IMR-90 (cell line): ENCODE measurements around the gene DAGLA. TPM values are rescaled to one million over a fixed set of nuclear protein-coding genes. Genes with fewer than 3 reads are reported as not detected.
A peak's percentile ranks its signal among the peaks of the same experiment; 100 is the strongest.

Experiments used
- ATAC-seq: fragments of 200-7000 bp; cut with Tn5 transposase; 2 replicates; pipeline ENCODE4 v1.9.1; 2020; ENCODE audit warnings: low read depth, mild to moderate bottlenecking, moderate library complexity
- BruUV-seq: library from RNA; stranded (reverse); fragments of 400-500 nt; replicated peaks from 2 replicates; lab custom pipeline; 2021; lab: Mats Ljungman, UMichigan
- CTCF ChIA-PET: fragments of 300-600 bp; formaldehyde crosslinking; extraction: SDS; loops from one replicate; lab custom pipeline; 2021; ENCODE audit warnings: antibody characterized with exemption; lab: Yijun Ruan, JAX
- POLR2A ChIA-PET: fragments of 300-600 bp; sonication (Branson Sonifier 250); formaldehyde crosslinking; loops from one replicate; lab custom pipeline; 2022; ENCODE audit warnings: antibody characterized with exemption; ENCODE audit not compliant: unreplicated experiment; lab: Charles Lee
- DNase-seq: peaks from one replicate; pipeline ENCODE4 v3.0.0; 2013
- H2AFZ ChIP-seq: replicated peaks from 2 replicates; pipeline ENCODE3; 2013; ENCODE audit warnings: low read length, mild to moderate bottlenecking; ENCODE audit not compliant: poor library complexity
- H2AK5ac ChIP-seq: 2 replicates; pipeline ENCODE4 v1.6.1; 2013; ENCODE audit warnings: low read depth, low read length, inconsistent platforms
- H2AK9ac ChIP-seq: replicated peaks from 2 replicates; pipeline ENCODE3; 2013; ENCODE audit warnings: mild to moderate bottlenecking, low read depth, low read length, moderate library complexity; ENCODE audit not compliant: poor library complexity
- H2BK120ac ChIP-seq: 2 replicates; pipeline ENCODE4 v1.6.1; 2013; ENCODE audit warnings: low read depth, low read length, inconsistent platforms
- H2BK15ac ChIP-seq: 3 replicates; pipeline ENCODE4 v1.6.1; 2013; ENCODE audit warnings: low read depth, low read length, inconsistent platforms
- H2BK20ac ChIP-seq: 2 replicates; pipeline ENCODE4 v1.6.1; 2013; ENCODE audit warnings: low read depth, mild to moderate bottlenecking, inconsistent platforms, low read length, moderate library complexity
- H2BK5ac ChIP-seq: 2 replicates; pipeline ENCODE4 v1.6.1; 2013; ENCODE audit warnings: mild to moderate bottlenecking, low read depth, low read length, inconsistent platforms; ENCODE audit not compliant: poor library complexity, severe bottlenecking
- H3K14ac ChIP-seq: replicated peaks from 2 replicates; pipeline ENCODE4 v1.6.1; 2013; ENCODE audit warnings: low read depth, low read length, inconsistent platforms
- H3K18ac ChIP-seq: 2 replicates; pipeline ENCODE4 v1.6.1; 2013; ENCODE audit warnings: low read depth, low read length, control low read depth
- H3K23ac ChIP-seq: 2 replicates; pipeline ENCODE4 v1.6.1; 2013; ENCODE audit warnings: low read depth, low read length, inconsistent platforms
- H3K27ac ChIP-seq: 2 replicates; pipeline ENCODE4 v1.5.1; 2013; ENCODE audit warnings: mild to moderate bottlenecking, control low read depth, low read length; ENCODE audit not compliant: insufficient read depth
- H3K27me3 ChIP-seq: 2 replicates; pipeline ENCODE4 v1.6.1; 2013; ENCODE audit warnings: low read length; ENCODE audit not compliant: control insufficient read depth, insufficient read depth
- H3K36me3 ChIP-seq: 2 replicates; pipeline ENCODE4 v1.6.1; 2013; ENCODE audit warnings: low read length, mixed read lengths; ENCODE audit not compliant: control insufficient read depth, insufficient read depth
- H3K4ac ChIP-seq: 2 replicates; pipeline ENCODE4 v1.6.1; 2013; ENCODE audit warnings: low read depth, low read length, inconsistent platforms
- H3K4me1 ChIP-seq: 2 replicates; pipeline ENCODE4 v1.6.1; 2013; ENCODE audit warnings: low read length, mixed read lengths; ENCODE audit not compliant: control insufficient read depth, insufficient read depth
- H3K4me2 ChIP-seq: 2 replicates; pipeline ENCODE4 v1.6.1; 2013; ENCODE audit warnings: low read depth, mild to moderate bottlenecking, control low read depth, low read length, moderate library complexity
- H3K4me3 ChIP-seq: 2 replicates; pipeline ENCODE4 v1.5.1; 2013; ENCODE audit warnings: low read depth, mild to moderate bottlenecking, control low read depth, low read length, moderate library complexity; ENCODE audit not compliant: insufficient read depth
- H3K56ac ChIP-seq: 2 replicates; pipeline ENCODE4 v1.6.1; 2013; ENCODE audit warnings: low read length, inconsistent platforms; ENCODE audit not compliant: insufficient read depth; ENCODE audit errors: extremely low read depth
- H3K79me1 ChIP-seq, 2 experiments: 2 replicates each; pipeline ENCODE4 v1.6.1; 2013; ENCODE audit warnings: low read length in 2 of 2, inconsistent platforms in 1 of 2, low read depth in 1 of 2
- H3K9ac ChIP-seq: 2 replicates; pipeline ENCODE4 v1.6.1; 2013; ENCODE audit warnings: low read depth, low read length, control low read depth
- H3K9me1 ChIP-seq: 2 replicates; pipeline ENCODE4 v1.6.1; 2013; ENCODE audit warnings: low read length, inconsistent platforms; ENCODE audit not compliant: insufficient read depth
- H3K9me3 ChIP-seq: 2 replicates; pipeline ENCODE4 v1.6.1; 2013; ENCODE audit warnings: low read length; ENCODE audit not compliant: control insufficient read depth, insufficient read depth
- H4K20me1 ChIP-seq: 2 replicates; pipeline ENCODE4 v1.6.1; 2013; ENCODE audit warnings: low read length, inconsistent platforms; ENCODE audit not compliant: insufficient read depth
- H4K5ac ChIP-seq: 2 replicates; pipeline ENCODE4 v1.6.1; 2013; ENCODE audit warnings: mild to moderate bottlenecking, low read depth, low read length, control low read depth
- H4K8ac ChIP-seq, 2 experiments: 2 replicates each; pipeline ENCODE4 v1.6.1; 2013; ENCODE audit warnings: low read depth in 2 of 2, low read length in 2 of 2, control low read depth in 1 of 2, inconsistent platforms in 1 of 2
- H4K91ac ChIP-seq: 2 replicates; pipeline ENCODE4 v1.6.1; 2013; ENCODE audit warnings: low read depth, low read length, inconsistent platforms; ENCODE audit not compliant: insufficient read depth
- BHLHE40 ChIP-seq: fragments of 150-350 bp; IDR thresholded peaks from 2 replicates; pipeline ENCODE4 v1.6.1; 2016; ENCODE audit warnings: mild to moderate bottlenecking, low read depth, low read length
- CHD1 ChIP-seq: IDR thresholded peaks from 2 replicates; pipeline ENCODE4 v1.6.1; 2012; ENCODE audit warnings: low read depth, low read length, improper control_type of control experiment
- MXI1 ChIP-seq: IDR thresholded peaks from 2 replicates; pipeline ENCODE4 v1.6.1; 2012; ENCODE audit warnings: low read depth, mild to moderate bottlenecking, low read length, moderate library complexity, borderline replicate concordance
- POLR2A ChIP-seq: IDR thresholded peaks from 2 replicates; pipeline ENCODE4 v1.6.1; 2012; ENCODE audit warnings: mild to moderate bottlenecking, low read depth, low read length
- RCOR1 ChIP-seq: IDR thresholded peaks from 2 replicates; pipeline ENCODE4 v1.6.1; 2012; ENCODE audit warnings: mild to moderate bottlenecking, low read length, improper control_type of control experiment; ENCODE audit not compliant: insufficient replicate concordance
- WGBS, 2 experiments: methylation state at CpG; one replicate each; pipeline versions ENCODE4 v1.1.5 to v1.1.7; 2013; ENCODE audit warnings: missing lambda C conversion rate in 2 of 2; ENCODE audit not compliant: insufficient read length in 1 of 2; ENCODE audit errors: extremely low coverage in 2 of 2; 5-methylcytosine and 5-hydroxymethylcytosine counted together
- dilution Hi-C: fragments of 300-500 bp; cut with HindIII; formaldehyde crosslinking; loops from one replicate; pipeline ENCODE4 v1.14.3; 2018; ENCODE audit warnings: low sequenced_read_pairs; ENCODE audit not compliant: unreplicated experiment
- in situ Hi-C: fragments of 300-500 bp; cut with MboI; formaldehyde crosslinking; loops from 3 replicates; pipeline ENCODE4 v1.14.3; 2019; ENCODE audit warnings: low sequenced_read_pairs, inconsistent platforms, mixed read lengths
- intact Hi-C: fragments of 100-400 bp; cut with micrococcal nuclease; formaldehyde crosslinking; loops from 2 replicates; pipeline ENCODE4 v1.10.0; 2022
- polyA plus RNA-seq, 3 experiments: library from polyadenylated mRNA; depleted of rRNA; stranded (reverse); fragments of >200 nt; gene quantifications; 2 replicates each; pipeline ENCODE4 v1.2.3, GENCODE V29; 2012; ENCODE audit warnings: low replicate concordance in 1 of 3
- total RNA-seq: library from RNA; depleted of rRNA; stranded (reverse); fragments of >200 nt; gene quantifications from 2 replicates; pipeline ENCODE4 v1.2.3, GENCODE V29; 2012
- TF ChIP-seq, protein P1 (sequence below): fragments of 150-350 bp; IDR thresholded peaks from 2 replicates; pipeline ENCODE4 v1.6.1; 2017; ENCODE audit warnings: mild to moderate bottlenecking, antibody characterized with exemption, low read length, low read depth

Gene DAGLA
- total and polyA plus RNA-seq, 2 of the 4 experiments (the other 2 are of a cell fraction): 0.90 to 3.8 TPM

DNA sequence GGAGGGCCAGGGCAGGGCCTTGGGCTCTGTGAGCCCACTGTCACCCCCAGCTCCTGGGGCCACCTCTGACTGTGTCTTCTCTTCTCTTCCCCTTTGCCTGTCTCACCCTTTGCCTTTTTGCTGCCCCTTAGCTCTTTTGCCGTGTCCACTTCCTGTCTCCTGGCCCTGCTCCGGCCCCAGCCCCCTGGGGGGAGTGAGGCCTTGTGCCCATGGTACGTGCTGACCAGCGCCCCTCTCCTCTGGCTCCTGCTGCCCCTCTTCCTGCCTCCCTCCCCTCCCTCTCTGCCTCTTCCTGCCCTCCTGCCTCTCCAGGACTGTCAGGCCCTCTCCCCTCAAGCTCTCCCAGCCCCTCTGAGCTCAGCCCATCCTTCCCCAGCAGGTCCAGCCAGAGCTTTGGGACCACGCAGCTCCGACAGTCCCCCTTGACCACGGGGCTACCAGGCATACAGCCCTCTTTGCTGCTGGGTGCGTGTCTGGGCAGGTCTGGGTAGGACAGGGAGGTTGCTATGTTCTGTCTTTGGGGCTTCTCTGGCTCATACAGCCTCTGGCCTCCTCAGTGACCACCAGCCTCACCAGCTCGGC is 100.5 kb downstream of the DAGLA start:
- Histone ChIP-seq H4K91ac (no peak overlapping the region), H2BK15ac (no peak overlapping the region), H3K79me1 (no peaks in the 10 kb centered on the region), H3K4me1 (peaks cover 3% of the 10 kb centered on the region; the same call in 1 of the 2 replicates), H3K9me3 (no peaks in the 10 kb centered on the region), H3K4ac (no peak overlapping the region), H3K9me1 (no peaks in the 10 kb centered on the region; the same call in 1 of the 2 replicates), H3K27ac (no peak overlapping the region), H3K56ac (no peak overlapping the region), H2BK5ac (no peak overlapping the region), H2BK20ac (no peak overlapping the region), H3K18ac (no peak overlapping the region), H3K14ac (no peak overlapping the region), H3K9ac (no peak overlapping the region), H4K20me1 (no peaks in the 10 kb centered on the region), H2BK120ac (no peak overlapping the region), H3K27me3 (no peaks in the 10 kb centered on the region), H3K4me3 (no peak overlapping the region), H3K36me3 (peaks cover 19% of the 10 kb centered on the region), H2AFZ (no peak overlapping the region), H2AK5ac (no peak overlapping the region), H2AK9ac (peak overlapping the region; percentile 14), H4K8ac (no peak overlapping the region), H3K23ac (no peak overlapping the region), H4K5ac (no peak overlapping the region), H3K4me2 (no peak overlapping the region)
- no peak for ATAC-seq
- ChIA-PET POLR2A (interaction anchor here (0.6 kb wide), 1 partner anchor 794 kb away, joined by 11 read pairs; no protein-coding TSS in a partner anchor), CTCF (interaction anchor here (0.7 kb wide), 1 partner anchor 33 kb away, joined by 3 read pairs; no protein-coding TSS in a partner anchor)
- in situ Hi-C loops: no loop called here
- intact Hi-C loops: no loop called here
- no TSS peak for BruUV-seq
- no peak for TF ChIP-seq CHD1
- TF ChIP-seq RCOR1: no peak
- no peak for TF ChIP-seq MXI1
- no peak for TF ChIP-seq POLR2A
- no peak for TF ChIP-seq BHLHE40
- TF ChIP-seq, protein P1, sequence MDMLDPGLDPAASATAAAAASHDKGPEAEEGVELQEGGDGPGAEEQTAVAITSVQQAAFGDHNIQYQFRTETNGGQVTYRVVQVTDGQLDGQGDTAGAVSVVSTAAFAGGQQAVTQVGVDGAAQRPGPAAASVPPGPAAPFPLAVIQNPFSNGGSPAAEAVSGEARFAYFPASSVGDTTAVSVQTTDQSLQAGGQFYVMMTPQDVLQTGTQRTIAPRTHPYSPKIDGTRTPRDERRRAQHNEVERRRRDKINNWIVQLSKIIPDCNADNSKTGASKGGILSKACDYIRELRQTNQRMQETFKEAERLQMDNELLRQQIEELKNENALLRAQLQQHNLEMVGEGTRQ: no peak
- dilution Hi-C loops: no loop called here
- 76% methylated on average over 3 of the region's 9 CpGs; no CpG with 5 or more reads in 1 of the 2 experiments for WGBS, 2 experiments
- DNase-seq: no peak
